ENCODE data around the gene BLM. TPM values are rescaled to one million over a fixed set of nuclear protein-coding genes. Genes with fewer than 3 reads are reported as not detected.

BLM gene
- total and polyA plus RNA-seq, 2 of the 8 experiments (the other 6 are each of a cell fraction or from before 2014, with no cell fraction given): 15.2 to 46.7 TPM

DNA sequence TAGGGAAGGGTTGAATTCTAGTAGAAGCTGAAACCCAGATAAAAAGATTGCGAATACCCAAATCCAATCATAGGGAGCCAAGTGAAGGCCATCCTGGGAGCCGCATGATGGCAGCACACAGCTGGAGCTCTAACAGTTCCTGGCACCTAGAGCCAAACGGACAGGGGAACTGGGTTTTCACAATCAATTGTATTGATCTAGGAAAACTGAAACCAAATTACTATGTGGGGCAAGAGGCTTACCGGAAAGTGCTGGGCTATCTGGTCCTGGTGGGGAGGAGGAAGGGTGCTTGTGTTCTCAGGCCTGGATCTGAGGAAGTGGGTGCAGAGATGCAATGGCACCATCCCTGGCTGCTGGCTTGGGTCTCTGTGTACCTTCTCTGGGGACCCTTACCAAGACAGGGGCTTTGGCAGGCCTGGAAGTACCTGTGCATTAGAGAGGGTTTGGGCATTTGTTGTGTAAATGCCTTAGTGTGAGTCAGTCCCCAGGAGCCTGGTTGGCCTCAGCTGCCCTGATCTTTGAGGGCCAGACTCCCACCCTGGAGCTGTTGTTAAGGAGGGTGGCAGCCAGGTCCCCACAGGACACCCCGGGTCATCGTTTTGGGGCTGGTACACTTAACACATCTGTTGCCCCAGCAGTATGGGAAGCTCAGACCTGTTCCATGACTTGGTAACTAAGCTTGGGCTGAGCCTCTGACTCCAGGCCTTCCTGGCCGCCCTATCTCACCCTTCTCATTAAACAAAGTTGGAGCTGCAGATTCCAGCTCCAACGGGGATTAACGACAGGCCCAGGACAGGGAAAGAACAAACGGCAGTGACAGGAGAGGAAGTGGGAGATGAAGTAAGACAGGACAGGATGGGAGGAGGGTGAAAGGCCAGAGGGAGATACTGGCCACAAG lies 142.3 kb downstream of the BLM start:
- H2AFZ ChIP-seq (ENCODE audit: low read length): peak overlapping the region; percentile 44
- no peak for DNase-seq (ENCODE audit: low read depth in 1 of 2, low spot score in 2 of 2)
- peaks cover 0 to 8% (median 5%) of the 10 kb centered on the region in 4 experiments; a peak in 6 of 7 replicates for H3K4me1 ChIP-seq (replicated peaks in 1 of 4; ENCODE audit: control insufficient read depth in 3 of 4, insufficient read depth in 4 of 4, low read length in 3 of 4)
- no peaks in the 10 kb centered on the region for H3K79me1 ChIP-seq (ENCODE audit: low read depth, low read length)
- peak overlapping the region; percentile 46 for H3K4ac ChIP-seq (replicated peaks; ENCODE audit: insufficient read length, low read depth, low read length)
- no peaks in the 10 kb centered on the region for H3K36me3 ChIP-seq (ENCODE audit: control insufficient read depth in 2 of 4, insufficient read depth in 4 of 4, low read length in 3 of 4)
- TF ChIP-seq JUN (IDR thresholded peaks at IDR 0.05; ENCODE audit: low read depth, low read length) (no peak), JUND (IDR thresholded peaks at IDR 0.05; ENCODE audit: low read length) (peak; percentile 15; the same call in 1 of the 2 replicates), TEAD4 (IDR thresholded peaks at IDR 0.05; ENCODE audit: low read depth, low read length) (no peak), PHF8 (conservative IDR thresholded peaks at IDR 0.05; ENCODE audit: low read depth, low read length) (no peak), RAD21 (IDR thresholded peaks at IDR 0.05 in 1 of 2, conservative IDR thresholded peaks at IDR 0.05 in 1 of 2; ENCODE audit: low read depth in 2 of 2, low read length in 2 of 2) (peak in 1 of 2 experiments; percentile 0; a peak in 1 of 4 replicates), SIX5 (IDR thresholded peaks at IDR 0.05; ENCODE audit: low read depth, low read length) (no peak), BACH1 (IDR thresholded peaks at IDR 0.05; ENCODE audit: low read length) (no peak)
- TF ChIP-seq, protein P1, sequence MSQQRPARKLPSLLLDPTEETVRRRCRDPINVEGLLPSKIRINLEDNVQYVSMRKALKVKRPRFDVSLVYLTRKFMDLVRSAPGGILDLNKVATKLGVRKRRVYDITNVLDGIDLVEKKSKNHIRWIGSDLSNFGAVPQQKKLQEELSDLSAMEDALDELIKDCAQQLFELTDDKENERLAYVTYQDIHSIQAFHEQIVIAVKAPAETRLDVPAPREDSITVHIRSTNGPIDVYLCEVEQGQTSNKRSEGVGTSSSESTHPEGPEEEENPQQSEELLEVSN (IDR thresholded peaks at IDR 0.05): no peak
- no peak overlapping the region for H3K56ac ChIP-seq (replicated peaks; ENCODE audit: insufficient read length, low read depth, low read length)
- no peak overlapping the region for H3K4me3 ChIP-seq (ENCODE audit: extremely low read depth in 1 of 4, insufficient read depth in 2 of 4, low read depth in 3 of 4, low read length in 4 of 4)
- peak overlapping the region; percentile 55; the same call in 1 of the 2 replicates for H2BK12ac ChIP-seq (ENCODE audit: low read depth, low read length)
- no peak overlapping the region; the same call in 1 of the 2 replicates for H2BK15ac ChIP-seq (ENCODE audit: low read length)
- FAIRE-seq: no peak
- H3K18ac ChIP-seq (ENCODE audit: extremely low read depth, low read length): peak overlapping the region; percentile 60
- H2AK5ac ChIP-seq (ENCODE audit: low read depth, low read length): no peak overlapping the region
- no peaks in the 10 kb centered on the region for H3K79me2 ChIP-seq (ENCODE audit: control insufficient read depth in 1 of 2, insufficient read depth in 2 of 2, low read length in 2 of 2)
- H2BK20ac ChIP-seq (ENCODE audit: low read length): peak overlapping the region; percentile 90; the same call in 1 of the 2 replicates
- H3K9me3 ChIP-seq (ENCODE audit: insufficient read depth in 2 of 2, low read depth in 1 of 2, low read length in 1 of 2): no peaks in the 10 kb centered on the region
- ChIA-PET CTCF (ENCODE audit: partially characterized antibody) (interaction anchor here (0.6 to 2.0 kb wide), 10 partner anchors 14 to 97 kb away, joined by 3 to 13 read pairs (median 4); partner anchors contain the start of gene FES), POLR2A (ENCODE audit: partially characterized antibody) (interaction anchor here (1.2 to 2.2 kb wide), 5 partner anchors 9 to 41 kb away, joined by 3 to 11 read pairs (median 7); partner anchors contain the start of gene FURIN)
- H3K9ac ChIP-seq (replicated peaks in 1 of 4; ENCODE audit: extremely low read depth in 1 of 4, low read depth in 3 of 4, low read length in 3 of 4): no peak overlapping the region; a peak in 1 of 7 replicates
- no peak overlapping the region for H2BK120ac ChIP-seq (replicated peaks; ENCODE audit: low read depth, low read length)
- H3K4me2 ChIP-seq (ENCODE audit: insufficient read depth in 1 of 2, low read depth in 2 of 2, low read length in 2 of 2): peak overlapping the region; percentile 15 to 45
- peaks cover 1% of the 10 kb centered on the region; the same call in 1 of the 2 replicates for H3K23me2 ChIP-seq (ENCODE audit: low read depth, low read length)
- no peak overlapping the region for H4K8ac ChIP-seq (ENCODE audit: extremely low read depth, insufficient read depth, low read length)
- H2BK5ac ChIP-seq (ENCODE audit: low read depth, low read length): peak overlapping the region; percentile 82
- H3K14ac ChIP-seq (ENCODE audit: insufficient read length): no peak overlapping the region
- WGBS, 2 experiments (ENCODE audit: extremely low coverage in 1 of 2, insufficient coverage in 1 of 2, insufficient read length in 1 of 2, insufficient replicate concordance in 2 of 2, low coverage in 1 of 2, low lambda C conversion rate in 2 of 2, missing lambda C conversion rate in 1 of 2): 66% methylated on average over 10 of the region's 10 CpGs; no CpG with 5 or more reads in 1 of the 2 experiments
- no peak overlapping the region for H3K23ac ChIP-seq (ENCODE audit: insufficient read length)
- peak overlapping the region; percentile 89 for H4K91ac ChIP-seq (replicated peaks; ENCODE audit: insufficient read length, low read length)
- no peak overlapping the region for H4K5ac ChIP-seq (ENCODE audit: insufficient read length, low read depth, low read length)
- H3K27ac ChIP-seq (ENCODE audit: low read depth, low read length): peak overlapping the region; percentile 28
- H4K20me1 ChIP-seq (replicated peaks in 1 of 2; ENCODE audit: control insufficient read depth in 1 of 2, insufficient read depth in 2 of 2, low read length in 2 of 2): no peaks in the 10 kb centered on the region
- no peaks in the 10 kb centered on the region for H3K27me3 ChIP-seq (replicated peaks in 1 of 4; ENCODE audit: control insufficient read depth in 3 of 4, extremely low read depth in 1 of 4, insufficient read depth in 3 of 4, low read length in 3 of 4)

Measured in H1 (cell line).